A673 (cell line): ENCODE measurements around the gene SYNPO. TPM values are rescaled to one million over a fixed set of nuclear protein-coding genes. Genes with fewer than 3 reads are reported as not detected.
A peak's percentile ranks its signal among the peaks of the same experiment; 100 is the strongest.

Experiments used
- BruUV-seq: library from RNA; stranded (reverse); fragments of 400-500 nt; replicated peaks from 2 replicates; lab custom pipeline; 2021; lab: Mats Ljungman, UMichigan
- CTCF ChIA-PET: fragments of 300-600 bp; sonication (Branson Sonifier 250); formaldehyde crosslinking; loops from one replicate; lab custom pipeline; 2022; ENCODE audit warnings: antibody characterized with exemption; lab: Charles Lee
- POLR2A ChIA-PET: fragments of 300-600 bp; sonication (Branson Sonifier 250); formaldehyde crosslinking; loops from one replicate; lab custom pipeline; 2022; ENCODE audit warnings: antibody characterized with exemption; ENCODE audit not compliant: low non-redundant PET; lab: Charles Lee
- DNase-seq: peaks from one replicate; pipeline ENCODE4 v3.0.0-alpha.2; 2015; ENCODE audit warnings: low spot score
- H3K27ac ChIP-seq: fragments of 200-600 bp; sonication (generic); 2 replicates; pipeline ENCODE4 v1.5.1; 2016; ENCODE audit warnings: mixed run types, low read depth, mild to moderate bottlenecking, mixed read lengths, antibody characterized with exemption, low read length; ENCODE audit not compliant: poor library complexity, severe bottlenecking
- H3K27me3 ChIP-seq: fragments of 200-600 bp; sonication (generic); replicated peaks from 2 replicates; pipeline ENCODE4 v1.6.1; 2017; ENCODE audit warnings: mixed run types, low read depth, mild to moderate bottlenecking, mixed read lengths, antibody characterized with exemption, low read length; ENCODE audit not compliant: insufficient read depth, poor library complexity
- H3K36me3 ChIP-seq: fragments of 200-600 bp; sonication (generic); 2 replicates; pipeline ENCODE4 v1.6.1; 2016; ENCODE audit warnings: mixed run types, mild to moderate bottlenecking, mixed read lengths, antibody characterized with exemption, low read length; ENCODE audit not compliant: insufficient read depth, poor library complexity, severe bottlenecking
- H3K4me1 ChIP-seq: fragments of 200-600 bp; sonication (generic); 2 replicates; pipeline ENCODE4 v1.6.1; 2017; ENCODE audit warnings: mixed run types, mild to moderate bottlenecking, mixed read lengths, antibody characterized with exemption, low read length; ENCODE audit not compliant: insufficient read depth, poor library complexity, severe bottlenecking
- H3K4me3 ChIP-seq: fragments of 200-600 bp; sonication (generic); 2 replicates; pipeline ENCODE4 v1.5.1; 2016; ENCODE audit warnings: low read depth, mixed run types, mild to moderate bottlenecking, mixed read lengths, low read length; ENCODE audit not compliant: poor library complexity, severe bottlenecking
- H3K9me3 ChIP-seq: fragments of 200-600 bp; sonication (generic); 2 replicates; pipeline ENCODE4 v1.6.1; 2016; ENCODE audit warnings: mixed run types, low read depth, mild to moderate bottlenecking, mixed read lengths, antibody characterized with exemption, low read length; ENCODE audit not compliant: poor library complexity, severe bottlenecking
- CTCF ChIP-seq: fragments of 300-800, 200-600 bp; sonication (generic); conservative IDR thresholded peaks from 2 replicates; pipeline ENCODE4 v1.5.1; 2017; ENCODE audit warnings: low read depth, mild to moderate bottlenecking, antibody characterized with exemption, low read length, moderate library complexity, mixed read lengths
- EZH2 ChIP-seq: fragments of 200-600 bp; sonication (generic); IDR thresholded peaks from 2 replicates; pipeline ENCODE4 v1.6.1; 2017; ENCODE audit warnings: borderline replicate concordance, low read depth, mild to moderate bottlenecking, mixed read lengths, antibody characterized with exemption, low read length; ENCODE audit not compliant: poor library complexity, severe bottlenecking
- intact Hi-C: fragments of 100-400 bp; cut with micrococcal nuclease; formaldehyde crosslinking; loops from one replicate; pipeline ENCODE4 v1.10.0; 2022; ENCODE audit not compliant: unreplicated experiment
- total RNA-seq: library from RNA; stranded (reverse); gene quantifications from 2 replicates; pipeline ENCODE4 v1.2.3, GENCODE V29; 2021

SYNPO gene
- total RNA-seq, 1 experiment from 2014 or later: 7.6 TPM

- ChIA-PET CTCF (interaction anchor here (0.7 kb wide), 1 partner anchor 1294 kb away, joined by 3 read pairs; no protein-coding TSS in a partner anchor), POLR2A (no interaction called here)
- H3K4me1 ChIP-seq: peaks cover 54% of the 10 kb centered on the region
- no peaks in the 10 kb centered on the region for H3K27me3 ChIP-seq
- no peak for TF ChIP-seq EZH2
- no peak for TF ChIP-seq CTCF
- no peaks in the 10 kb centered on the region for H3K9me3 ChIP-seq
- DNase-seq: no peak
- H3K27ac ChIP-seq: no peak overlapping the region
- H3K4me3 ChIP-seq: no peak overlapping the region
- BruUV-seq: no TSS peak
- intact Hi-C loops: no loop called here
- no peaks in the 10 kb centered on the region for H3K36me3 ChIP-seq
Observed at GRCh38 chr5:150614661-150615060, 25.8 kb upstream of the SYNPO start.

DNA sequence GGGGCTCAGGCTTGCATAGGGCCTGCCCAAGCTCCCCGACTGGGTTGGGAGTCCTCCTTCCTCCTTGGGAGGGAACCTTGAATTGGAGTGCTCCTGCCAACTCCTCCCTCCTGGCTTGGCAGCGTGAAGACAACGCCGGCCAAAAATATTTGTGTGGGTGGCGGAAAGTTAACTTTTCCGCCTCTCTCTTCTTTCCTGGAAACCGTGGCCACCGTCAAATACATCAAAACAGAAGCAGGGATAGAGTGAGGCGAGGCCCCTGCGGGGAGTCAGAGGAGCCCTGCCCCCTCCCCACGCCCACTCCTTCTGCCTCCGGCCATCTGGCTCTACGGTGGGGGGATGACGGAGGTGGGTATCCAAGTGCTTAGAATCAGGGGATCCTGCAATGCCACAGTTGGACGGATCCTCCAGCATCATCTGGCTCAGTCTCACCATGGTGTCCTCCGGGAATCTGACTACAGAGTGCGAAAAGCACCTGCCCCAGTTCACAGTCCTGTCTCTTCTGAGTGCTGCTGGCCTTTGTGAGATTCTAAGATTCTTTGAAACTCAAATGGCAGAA is 25.2 kb upstream of the SYNPO start:
- intact Hi-C loops: no loop called here
- Histone ChIP-seq H3K4me1 (peaks cover 59% of the 10 kb centered on the region), H3K36me3 (no peaks in the 10 kb centered on the region), H3K9me3 (no peaks in the 10 kb centered on the region), H3K27ac (peak overlapping the region; percentile 72), H3K4me3 (no peak overlapping the region), H3K27me3 (no peaks in the 10 kb centered on the region)
- no TSS peak for BruUV-seq
- ChIA-PET CTCF (interaction anchor here (0.7 kb wide), 1 partner anchor 1295 kb away, joined by 3 read pairs; no protein-coding TSS in a partner anchor), POLR2A (no interaction called here)
- peak; percentile 65 for DNase-seq
- TF ChIP-seq CTCF (no peak), EZH2 (no peak)

DNA sequence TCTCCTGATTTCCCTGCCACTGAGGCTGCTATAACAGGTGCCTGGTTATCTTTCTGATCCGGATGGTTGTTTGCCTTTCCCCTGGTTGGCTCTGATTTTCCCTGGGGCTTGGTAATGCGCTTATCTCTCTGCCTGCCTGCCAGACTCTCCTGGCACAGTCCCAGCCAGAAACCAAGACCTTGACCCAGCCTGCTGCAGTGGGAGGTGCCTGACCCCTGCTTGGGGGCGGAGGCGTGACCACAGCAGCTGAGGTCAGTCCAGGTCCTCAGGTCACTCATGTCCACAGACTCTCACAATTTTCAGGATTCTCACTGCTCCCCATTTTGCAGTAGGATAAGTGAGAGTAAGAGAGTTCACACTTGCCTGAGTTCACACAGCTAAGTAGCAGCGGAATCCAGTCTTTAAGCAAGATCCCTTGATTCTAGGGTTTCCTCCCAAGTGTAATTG is 24.4 kb upstream of the SYNPO start:
- intact Hi-C loops: no loop called here
- no TSS peak for BruUV-seq
- H3K4me1 ChIP-seq: peaks cover 62% of the 10 kb centered on the region
- H3K4me3 ChIP-seq: no peak overlapping the region
- TF ChIP-seq EZH2 (no peak), CTCF (no peak)
- no peaks in the 10 kb centered on the region for H3K9me3 ChIP-seq
- H3K27me3 ChIP-seq: no peaks in the 10 kb centered on the region
- POLR2A ChIA-PET: no interaction called here
- CTCF ChIA-PET: no interaction called here
- H3K27ac ChIP-seq: peak overlapping the region; percentile 72
- no peaks in the 10 kb centered on the region for H3K36me3 ChIP-seq
- peak; percentile 45 for DNase-seq
